RWPE1 (cell line): ENCODE data around the gene MANSC4.

ENCODE experiments used
- CTCF ChIA-PET: fragments of 350-600 bp; sonication (Branson Sonifier 250); formaldehyde crosslinking; extraction: SDS; loops from one replicate; lab custom pipeline; 2021; lab: Yijun Ruan, JAX
- POLR2A ChIA-PET: fragments of 400-600 bp; formaldehyde crosslinking; extraction: SDS; loops from one replicate; lab custom pipeline; 2020; ENCODE audit warnings: antibody characterized with exemption; ENCODE audit not compliant: low non-redundant PET; lab: Yijun Ruan, JAX
- DNase-seq: peaks from one replicate; pipeline ENCODE4 v3.0.0; 2012; ENCODE audit warnings: low spot score
- H3K27ac ChIP-seq: fragments of 450-650 bp; 2 replicates; pipeline ENCODE4 v1.5.1; 2017
- TF ChIP-seq, protein P1 (sequence below): fragments of 450-650 bp; conservative IDR thresholded peaks from 2 replicates; pipeline ENCODE4 v1.5.1; 2017; ENCODE audit warnings: low read depth, mild to moderate bottlenecking

MANSC4 gene

DNA sequence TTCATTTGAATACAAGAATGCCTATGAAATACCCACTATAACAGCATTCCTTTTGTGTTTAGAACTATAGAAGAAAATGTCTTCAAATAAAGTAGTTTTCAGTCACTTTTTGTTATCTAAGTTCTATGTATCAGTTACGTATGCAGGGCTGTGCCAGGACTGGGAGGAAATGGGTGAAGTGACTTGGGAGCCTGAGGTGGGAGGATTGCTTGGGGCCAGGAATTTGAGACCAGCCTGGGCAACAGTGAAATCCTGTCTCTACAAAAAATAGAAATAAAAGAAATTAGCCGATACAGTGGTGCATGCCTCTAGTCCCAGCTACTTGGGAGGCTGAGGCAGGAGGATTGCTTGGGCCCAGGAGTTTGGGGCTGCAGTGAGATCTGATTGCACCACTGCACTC lies 22.9 kb upstream of the MANSC4 start:
- H3K27ac ChIP-seq = no peak overlapping the region
- CTCF ChIA-PET = interaction anchor here (0.7 kb wide), 1 partner anchor 18 kb away, joined by 5 read pairs; no protein-coding TSS in a partner anchor
- DNase-seq = no peak
- TF ChIP-seq, protein P1, sequence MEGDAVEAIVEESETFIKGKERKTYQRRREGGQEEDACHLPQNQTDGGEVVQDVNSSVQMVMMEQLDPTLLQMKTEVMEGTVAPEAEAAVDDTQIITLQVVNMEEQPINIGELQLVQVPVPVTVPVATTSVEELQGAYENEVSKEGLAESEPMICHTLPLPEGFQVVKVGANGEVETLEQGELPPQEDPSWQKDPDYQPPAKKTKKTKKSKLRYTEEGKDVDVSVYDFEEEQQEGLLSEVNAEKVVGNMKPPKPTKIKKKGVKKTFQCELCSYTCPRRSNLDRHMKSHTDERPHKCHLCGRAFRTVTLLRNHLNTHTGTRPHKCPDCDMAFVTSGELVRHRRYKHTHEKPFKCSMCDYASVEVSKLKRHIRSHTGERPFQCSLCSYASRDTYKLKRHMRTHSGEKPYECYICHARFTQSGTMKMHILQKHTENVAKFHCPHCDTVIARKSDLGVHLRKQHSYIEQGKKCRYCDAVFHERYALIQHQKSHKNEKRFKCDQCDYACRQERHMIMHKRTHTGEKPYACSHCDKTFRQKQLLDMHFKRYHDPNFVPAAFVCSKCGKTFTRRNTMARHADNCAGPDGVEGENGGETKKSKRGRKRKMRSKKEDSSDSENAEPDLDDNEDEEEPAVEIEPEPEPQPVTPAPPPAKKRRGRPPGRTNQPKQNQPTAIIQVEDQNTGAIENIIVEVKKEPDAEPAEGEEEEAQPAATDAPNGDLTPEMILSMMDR = no peak
- POLR2A ChIA-PET = no interaction called here

DNA sequence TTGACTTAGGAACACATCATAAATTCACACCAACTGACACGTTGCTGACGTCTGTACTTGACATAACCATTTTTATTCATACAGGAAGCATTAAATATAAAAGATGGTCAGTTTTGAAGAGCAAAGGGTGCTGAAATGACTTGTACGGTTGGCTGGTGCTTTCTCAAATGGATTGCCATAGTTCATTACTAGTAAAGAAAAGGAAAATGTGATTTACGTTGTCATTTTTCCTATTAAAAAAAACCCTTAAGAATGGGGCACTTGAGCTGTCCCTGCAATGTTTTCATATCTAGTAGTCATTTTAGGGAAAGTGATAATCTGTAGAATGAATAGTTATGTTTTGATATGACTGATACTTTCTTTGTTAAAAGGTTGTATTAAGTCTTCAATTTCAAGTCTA lies 22.5 kb upstream of the MANSC4 start:
- ChIA-PET CTCF (interaction anchor here (0.7 kb wide), 1 partner anchor 19 kb away, joined by 5 read pairs; no protein-coding TSS in a partner anchor), POLR2A (no interaction called here)
- no peak overlapping the region for H3K27ac ChIP-seq
- DNase-seq = no peak
- TF ChIP-seq, protein P1 = no peak

DNA sequence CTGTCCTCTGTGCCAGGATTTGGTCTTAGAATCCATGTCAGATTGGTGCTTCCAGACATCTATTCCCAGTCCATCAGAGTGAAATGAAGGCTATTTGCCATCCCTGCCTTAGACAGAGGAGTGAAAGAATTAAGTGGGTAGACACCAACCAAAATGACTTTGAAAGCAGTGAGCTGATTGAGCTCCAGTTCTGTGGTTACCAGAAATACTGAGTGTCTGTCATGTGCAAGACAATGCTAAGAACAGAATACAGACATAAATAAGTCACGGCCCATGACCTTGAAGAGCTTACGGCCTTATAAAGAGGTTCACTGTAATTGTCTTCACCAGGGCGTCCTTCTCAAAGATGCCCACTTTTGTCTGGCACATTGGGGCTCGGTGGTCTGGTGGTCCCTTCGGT lies 21.6 kb upstream of the MANSC4 start:
- DNase-seq = no peak
- TF ChIP-seq, protein P1 = no peak
- ChIA-PET POLR2A (no interaction called here), CTCF (interaction anchor here (0.7 kb wide), 1 partner anchor 12 kb away, joined by 6 read pairs; no protein-coding TSS in a partner anchor)
- no peak overlapping the region for H3K27ac ChIP-seq

DNA sequence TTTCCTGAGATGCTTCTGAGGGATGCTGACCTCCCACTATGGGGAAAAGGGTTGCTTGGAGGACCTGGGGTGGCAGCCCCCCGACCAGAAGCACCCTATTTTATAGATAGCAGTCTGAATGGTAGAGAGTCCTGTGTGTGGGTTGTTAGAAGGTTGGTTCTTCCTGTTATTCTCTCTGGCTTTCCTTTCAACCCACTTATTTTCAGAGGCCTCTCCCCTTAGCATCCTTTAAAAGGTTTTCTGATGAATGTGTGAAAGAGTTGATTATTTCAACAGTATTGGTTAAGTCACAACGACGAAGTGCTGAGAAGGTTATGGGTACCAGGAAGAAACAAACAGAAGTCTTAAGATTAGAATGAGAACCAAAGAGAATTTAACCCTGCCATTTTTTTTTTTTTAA lies 20.8 kb upstream of the MANSC4 start:
- no peak for DNase-seq
- TF ChIP-seq, protein P1 = no peak
- no peak overlapping the region for H3K27ac ChIP-seq
- POLR2A ChIA-PET = no interaction called here
- CTCF ChIA-PET = interaction anchor here (0.7 kb wide), 1 partner anchor 12 kb away, joined by 6 read pairs; no protein-coding TSS in a partner anchor

DNA sequence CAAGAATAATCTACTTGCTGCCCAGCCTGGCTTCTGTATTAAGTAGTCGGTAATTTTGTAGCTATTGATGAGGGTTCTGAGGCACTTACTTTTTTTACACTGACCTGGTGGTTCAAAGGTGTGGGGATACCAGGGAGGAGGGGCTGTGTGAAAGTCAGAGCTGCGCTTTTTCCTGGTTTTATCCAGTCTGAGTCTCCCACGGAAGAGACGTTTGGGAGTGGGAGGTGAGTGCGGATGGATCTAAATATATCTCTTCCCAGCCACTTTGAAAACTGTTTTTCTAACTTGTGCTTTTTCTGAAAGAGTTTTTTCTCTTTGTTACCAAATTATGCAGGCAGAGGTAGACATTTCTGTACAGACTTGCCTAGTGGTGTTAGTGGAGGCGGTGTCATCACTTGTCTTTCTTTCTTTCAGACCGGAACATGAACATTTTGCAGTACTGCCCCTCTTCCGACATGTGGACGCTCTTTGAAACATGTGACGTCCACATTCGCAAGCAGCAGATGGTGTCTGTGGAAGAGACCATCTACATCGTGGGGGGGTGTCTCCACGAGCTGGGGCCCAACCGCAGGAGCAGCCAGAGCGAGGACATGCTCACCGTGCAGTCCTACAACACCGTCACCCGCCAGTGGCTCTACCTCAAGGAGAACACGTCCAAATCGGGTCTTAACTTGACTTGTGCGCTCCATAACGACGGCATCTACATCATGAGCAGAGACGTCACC lies 17.4 kb upstream of the MANSC4 start:
- POLR2A ChIA-PET = no interaction called here
- no peak for DNase-seq
- no peak overlapping the region for H3K27ac ChIP-seq
- TF ChIP-seq, protein P1 = no peak
- CTCF ChIA-PET = interaction anchor here (0.6 kb wide), 1 partner anchor 51 kb away, joined by 7 read pairs; no protein-coding TSS in a partner anchor

DNA sequence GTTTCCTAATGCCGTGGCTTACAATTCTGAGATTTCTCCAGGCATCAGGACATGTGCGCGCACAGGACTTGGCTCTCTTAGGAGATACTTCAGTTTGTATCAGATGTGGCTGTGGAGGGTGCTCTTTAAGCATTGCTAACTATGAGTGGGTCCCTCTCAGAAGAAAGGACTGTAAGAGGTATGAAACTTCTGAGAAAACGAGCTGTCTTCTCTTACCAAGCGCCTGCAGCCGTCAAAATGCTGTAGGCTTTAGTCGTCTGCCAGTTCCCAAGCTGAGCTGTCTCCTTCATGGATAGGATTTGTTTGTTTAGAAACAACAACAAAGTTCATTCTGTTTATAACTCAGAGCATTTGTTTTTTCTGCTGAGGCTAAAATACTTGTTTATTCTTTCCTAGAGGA lies 16.1 kb upstream of the MANSC4 start:
- no peak overlapping the region for H3K27ac ChIP-seq
- ChIA-PET POLR2A (no interaction called here), CTCF (interaction anchor here (0.6 to 1.0 kb wide), 2 partner anchors 11 to 25 kb away, joined by 3 to 4 read pairs; no protein-coding TSS in a partner anchor)
- DNase-seq = no peak
- TF ChIP-seq, protein P1 = no peak
